SK-N-SH (cell line): ENCODE data around the gene PHKB.

Experiments
- GABPA ChIP-seq: IDR thresholded peaks from 2 replicates; pipeline ENCODE4 v1.4.0; 2012; ENCODE audit warnings: low read depth, mild to moderate bottlenecking
- POLR2AphosphoS5 ChIP-seq: IDR thresholded peaks from 2 replicates; pipeline ENCODE4 v1.6.1; 2012; ENCODE audit warnings: low read depth, low read length
- RCOR1 ChIP-seq: fragments of 150-350 bp; IDR thresholded peaks from 2 replicates; pipeline ENCODE4 v1.6.1; 2017; ENCODE audit warnings: antibody characterized with exemption, low read length
- TF ChIP-seq, protein P1 (sequence below): fragments of 200-600 bp; sonication (generic); IDR thresholded peaks from 2 replicates; pipeline ENCODE4 v1.6.1; 2017; ENCODE audit warnings: antibody characterized with exemption, mild to moderate bottlenecking, moderate library complexity
- TF ChIP-seq, protein P2 (sequence below): IDR thresholded peaks from 2 replicates; pipeline ENCODE4; 2012
- TF ChIP-seq, protein P3 (sequence below): IDR thresholded peaks from 2 replicates; pipeline ENCODE4 v1.6.1; 2012; ENCODE audit warnings: mild to moderate bottlenecking, low read depth, low read length, moderate library complexity

DNA sequence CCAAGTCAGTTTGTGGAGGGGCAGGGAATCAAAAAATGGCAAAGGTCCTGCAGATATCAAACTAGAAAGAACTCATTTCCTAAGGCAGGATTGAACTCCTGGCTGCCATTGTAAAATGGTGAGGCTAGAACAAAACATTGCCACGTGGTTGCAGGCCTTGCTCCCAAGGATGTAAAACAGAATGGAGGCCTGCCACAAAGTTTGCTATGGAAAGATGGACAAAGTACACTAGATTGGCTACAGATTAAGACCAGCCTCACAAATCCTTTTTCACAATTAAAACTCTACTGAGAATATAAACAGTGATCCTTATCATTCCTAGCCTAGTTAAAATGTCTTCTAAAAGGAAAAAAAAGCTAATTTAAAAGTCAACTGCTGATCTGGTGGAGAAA lies 30.9 kb downstream of the PHKB start:
- no peak for TF ChIP-seq POLR2AphosphoS5
- TF ChIP-seq, protein P1, sequence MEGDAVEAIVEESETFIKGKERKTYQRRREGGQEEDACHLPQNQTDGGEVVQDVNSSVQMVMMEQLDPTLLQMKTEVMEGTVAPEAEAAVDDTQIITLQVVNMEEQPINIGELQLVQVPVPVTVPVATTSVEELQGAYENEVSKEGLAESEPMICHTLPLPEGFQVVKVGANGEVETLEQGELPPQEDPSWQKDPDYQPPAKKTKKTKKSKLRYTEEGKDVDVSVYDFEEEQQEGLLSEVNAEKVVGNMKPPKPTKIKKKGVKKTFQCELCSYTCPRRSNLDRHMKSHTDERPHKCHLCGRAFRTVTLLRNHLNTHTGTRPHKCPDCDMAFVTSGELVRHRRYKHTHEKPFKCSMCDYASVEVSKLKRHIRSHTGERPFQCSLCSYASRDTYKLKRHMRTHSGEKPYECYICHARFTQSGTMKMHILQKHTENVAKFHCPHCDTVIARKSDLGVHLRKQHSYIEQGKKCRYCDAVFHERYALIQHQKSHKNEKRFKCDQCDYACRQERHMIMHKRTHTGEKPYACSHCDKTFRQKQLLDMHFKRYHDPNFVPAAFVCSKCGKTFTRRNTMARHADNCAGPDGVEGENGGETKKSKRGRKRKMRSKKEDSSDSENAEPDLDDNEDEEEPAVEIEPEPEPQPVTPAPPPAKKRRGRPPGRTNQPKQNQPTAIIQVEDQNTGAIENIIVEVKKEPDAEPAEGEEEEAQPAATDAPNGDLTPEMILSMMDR = no peak
- TF ChIP-seq, protein P2, sequence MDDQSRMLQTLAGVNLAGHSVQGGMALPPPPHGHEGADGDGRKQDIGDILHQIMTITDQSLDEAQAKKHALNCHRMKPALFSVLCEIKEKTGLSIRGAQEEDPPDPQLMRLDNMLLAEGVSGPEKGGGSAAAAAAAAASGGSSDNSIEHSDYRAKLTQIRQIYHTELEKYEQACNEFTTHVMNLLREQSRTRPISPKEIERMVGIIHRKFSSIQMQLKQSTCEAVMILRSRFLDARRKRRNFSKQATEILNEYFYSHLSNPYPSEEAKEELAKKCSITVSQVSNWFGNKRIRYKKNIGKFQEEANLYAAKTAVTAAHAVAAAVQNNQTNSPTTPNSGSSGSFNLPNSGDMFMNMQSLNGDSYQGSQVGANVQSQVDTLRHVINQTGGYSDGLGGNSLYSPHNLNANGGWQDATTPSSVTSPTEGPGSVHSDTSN = no peak
- no peak for TF ChIP-seq GABPA
- no peak for TF ChIP-seq RCOR1
- TF ChIP-seq, protein P3, sequence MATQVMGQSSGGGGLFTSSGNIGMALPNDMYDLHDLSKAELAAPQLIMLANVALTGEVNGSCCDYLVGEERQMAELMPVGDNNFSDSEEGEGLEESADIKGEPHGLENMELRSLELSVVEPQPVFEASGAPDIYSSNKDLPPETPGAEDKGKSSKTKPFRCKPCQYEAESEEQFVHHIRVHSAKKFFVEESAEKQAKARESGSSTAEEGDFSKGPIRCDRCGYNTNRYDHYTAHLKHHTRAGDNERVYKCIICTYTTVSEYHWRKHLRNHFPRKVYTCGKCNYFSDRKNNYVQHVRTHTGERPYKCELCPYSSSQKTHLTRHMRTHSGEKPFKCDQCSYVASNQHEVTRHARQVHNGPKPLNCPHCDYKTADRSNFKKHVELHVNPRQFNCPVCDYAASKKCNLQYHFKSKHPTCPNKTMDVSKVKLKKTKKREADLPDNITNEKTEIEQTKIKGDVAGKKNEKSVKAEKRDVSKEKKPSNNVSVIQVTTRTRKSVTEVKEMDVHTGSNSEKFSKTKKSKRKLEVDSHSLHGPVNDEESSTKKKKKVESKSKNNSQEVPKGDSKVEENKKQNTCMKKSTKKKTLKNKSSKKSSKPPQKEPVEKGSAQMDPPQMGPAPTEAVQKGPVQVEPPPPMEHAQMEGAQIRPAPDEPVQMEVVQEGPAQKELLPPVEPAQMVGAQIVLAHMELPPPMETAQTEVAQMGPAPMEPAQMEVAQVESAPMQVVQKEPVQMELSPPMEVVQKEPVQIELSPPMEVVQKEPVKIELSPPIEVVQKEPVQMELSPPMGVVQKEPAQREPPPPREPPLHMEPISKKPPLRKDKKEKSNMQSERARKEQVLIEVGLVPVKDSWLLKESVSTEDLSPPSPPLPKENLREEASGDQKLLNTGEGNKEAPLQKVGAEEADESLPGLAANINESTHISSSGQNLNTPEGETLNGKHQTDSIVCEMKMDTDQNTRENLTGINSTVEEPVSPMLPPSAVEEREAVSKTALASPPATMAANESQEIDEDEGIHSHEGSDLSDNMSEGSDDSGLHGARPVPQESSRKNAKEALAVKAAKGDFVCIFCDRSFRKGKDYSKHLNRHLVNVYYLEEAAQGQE = no peak
